ENCODE data around the gene TMEM132C. TPM values are rescaled to one million over a fixed set of nuclear protein-coding genes. Genes with fewer than 3 reads are reported as not detected.

Gene TMEM132C
- total and polyA plus RNA-seq, 2 donors (not counting 3 experiments of a cell fraction or from before 2014, with no cell fraction given), result not detected

DNA sequence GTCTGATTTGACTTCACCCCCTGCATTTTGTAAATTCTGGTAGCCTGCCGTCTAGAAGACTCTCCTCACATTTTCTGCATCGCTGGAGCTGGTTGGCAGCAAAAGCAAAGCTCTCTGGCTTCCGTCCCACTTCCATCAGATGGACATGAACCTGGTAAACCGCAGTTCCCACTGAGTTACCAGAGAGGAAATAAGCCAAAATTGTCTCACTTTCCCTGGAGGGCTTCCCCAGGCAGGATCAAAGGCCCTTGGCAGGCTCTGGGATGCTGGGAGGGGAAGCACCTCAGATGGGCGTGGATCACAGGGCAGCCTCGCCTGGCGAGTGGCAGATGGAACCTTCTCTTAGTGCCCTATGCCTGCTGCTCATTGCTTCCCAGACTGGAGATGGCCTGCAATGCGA is 243.5 kb downstream of the TMEM132C start:
- H3K4me1 ChIP-seq (ENCODE audit: control insufficient read depth, extremely low read depth, insufficient read depth, low read length), result no peaks in the 10 kb centered on the region
- H3K9ac ChIP-seq (replicated peaks; ENCODE audit: extremely low read depth, insufficient read depth, low read length), result no peak overlapping the region
- no peaks in the 10 kb centered on the region for H4K20me1 ChIP-seq (replicated peaks; ENCODE audit: control insufficient read depth, extremely low read depth, insufficient read depth, low read length)
- dilution Hi-C loops (cut with MboI; ENCODE audit: extremely low pct_ligation_motif_present, low sequenced_read_pairs) (no loop called here), intact Hi-C loops (cut with micrococcal nuclease) (no loop called here)
- no peak overlapping the region for H3K4me3 ChIP-seq (replicated peaks in 1 of 3; ENCODE audit: insufficient read depth in 1 of 3, low read depth in 1 of 3, low read length in 3 of 3)
- TF ChIP-seq FOS (IDR thresholded peaks at IDR 0.05; ENCODE audit: borderline replicate concordance, insufficient read depth, low read length), result no peak
- TF ChIP-seq, protein P1, sequence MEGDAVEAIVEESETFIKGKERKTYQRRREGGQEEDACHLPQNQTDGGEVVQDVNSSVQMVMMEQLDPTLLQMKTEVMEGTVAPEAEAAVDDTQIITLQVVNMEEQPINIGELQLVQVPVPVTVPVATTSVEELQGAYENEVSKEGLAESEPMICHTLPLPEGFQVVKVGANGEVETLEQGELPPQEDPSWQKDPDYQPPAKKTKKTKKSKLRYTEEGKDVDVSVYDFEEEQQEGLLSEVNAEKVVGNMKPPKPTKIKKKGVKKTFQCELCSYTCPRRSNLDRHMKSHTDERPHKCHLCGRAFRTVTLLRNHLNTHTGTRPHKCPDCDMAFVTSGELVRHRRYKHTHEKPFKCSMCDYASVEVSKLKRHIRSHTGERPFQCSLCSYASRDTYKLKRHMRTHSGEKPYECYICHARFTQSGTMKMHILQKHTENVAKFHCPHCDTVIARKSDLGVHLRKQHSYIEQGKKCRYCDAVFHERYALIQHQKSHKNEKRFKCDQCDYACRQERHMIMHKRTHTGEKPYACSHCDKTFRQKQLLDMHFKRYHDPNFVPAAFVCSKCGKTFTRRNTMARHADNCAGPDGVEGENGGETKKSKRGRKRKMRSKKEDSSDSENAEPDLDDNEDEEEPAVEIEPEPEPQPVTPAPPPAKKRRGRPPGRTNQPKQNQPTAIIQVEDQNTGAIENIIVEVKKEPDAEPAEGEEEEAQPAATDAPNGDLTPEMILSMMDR (IDR thresholded peaks at IDR 0.05; ENCODE audit: extremely low read depth in 1 of 2, insufficient read depth in 1 of 2, low read depth in 1 of 2, low read length in 2 of 2), result no peak
- no peaks in the 10 kb centered on the region for H3K79me2 ChIP-seq (ENCODE audit: control insufficient read depth, insufficient read depth, low read length)
- DNase-seq (ENCODE audit: low read depth, low spot score) (no peak), FAIRE-seq (no peak)
- H3K36me3 ChIP-seq (ENCODE audit: control insufficient read depth in 2 of 2, extremely low read depth in 1 of 2, insufficient read depth in 2 of 2, low read length in 2 of 2), result no peaks in the 10 kb centered on the region
- no peak overlapping the region for H3K4me2 ChIP-seq (ENCODE audit: insufficient read depth, low read length)
- BruUV-seq (replicated peaks), result no TSS peak
- no peaks in the 10 kb centered on the region for H3K9me1 ChIP-seq (replicated peaks; ENCODE audit: control insufficient read depth, extremely low read depth, insufficient read depth, low read length)
- H3K27me3 ChIP-seq (ENCODE audit: control insufficient read depth in 2 of 2, insufficient read depth in 2 of 2, low read length in 2 of 2), result no peaks in the 10 kb centered on the region
- no peak overlapping the region for H3K27ac ChIP-seq (ENCODE audit: insufficient read depth, low read depth, low read length)
- H3K9me3 ChIP-seq (replicated peaks; ENCODE audit: control insufficient read depth, insufficient read depth, low read length), result peaks cover 16% of the 10 kb centered on the region
- POLR2A ChIA-PET, result no interaction called here
- H2AFZ ChIP-seq (ENCODE audit: low read depth, low read length), result no peak overlapping the region
- CTCF ChIA-PET, result no interaction called here

DNA sequence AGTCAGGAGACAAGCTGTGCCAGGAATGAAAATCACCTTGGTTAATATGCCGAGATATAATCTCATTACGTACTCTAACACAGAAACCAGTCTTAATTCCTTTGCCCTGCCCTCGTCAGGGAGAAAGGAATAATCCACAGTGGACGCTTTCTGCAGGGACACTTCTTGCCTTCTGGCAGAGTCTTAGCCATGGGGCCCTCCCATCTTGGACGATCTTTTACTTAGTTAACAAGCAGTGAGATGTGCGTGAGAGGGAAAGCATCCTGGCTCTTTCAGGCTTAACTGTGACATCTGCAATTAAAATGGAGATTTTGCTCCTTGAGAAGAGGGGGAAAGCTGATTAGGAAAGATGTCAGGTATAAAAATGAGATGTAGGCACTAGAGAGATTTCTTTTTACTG is 246.4 kb downstream of the TMEM132C start:
- no TSS peak for BruUV-seq (replicated peaks)
- H3K9me1 ChIP-seq (replicated peaks; ENCODE audit: control insufficient read depth, extremely low read depth, insufficient read depth, low read length), result no peaks in the 10 kb centered on the region
- POLR2A ChIA-PET, result no interaction called here
- H2AFZ ChIP-seq (ENCODE audit: low read depth, low read length), result no peak overlapping the region
- H3K79me2 ChIP-seq (ENCODE audit: control insufficient read depth, insufficient read depth, low read length), result no peaks in the 10 kb centered on the region
- TF ChIP-seq, protein P2, sequence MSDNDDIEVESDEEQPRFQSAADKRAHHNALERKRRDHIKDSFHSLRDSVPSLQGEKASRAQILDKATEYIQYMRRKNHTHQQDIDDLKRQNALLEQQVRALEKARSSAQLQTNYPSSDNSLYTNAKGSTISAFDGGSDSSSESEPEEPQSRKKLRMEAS (IDR thresholded peaks at IDR 0.05; ENCODE audit: insufficient read depth, insufficient read length), result no peak
- TF ChIP-seq POLR2AphosphoS5 (IDR thresholded peaks at IDR 0.05; ENCODE audit: insufficient read depth, low read depth, low read length) (no peak), POLR2A (IDR thresholded peaks at IDR 0.05; ENCODE audit: low read depth, low read length) (no peak), EZH2 (IDR thresholded peaks at IDR 0.05; ENCODE audit: borderline replicate concordance, low read depth, low read length, severe bottlenecking) (no peak), FOS (IDR thresholded peaks at IDR 0.05; ENCODE audit: borderline replicate concordance, insufficient read depth, low read length) (no peak), JUN (IDR thresholded peaks at IDR 0.05; ENCODE audit: borderline replicate concordance, insufficient read depth, insufficient read length, low read depth) (no peak), MYC (IDR thresholded peaks at IDR 0.05; ENCODE audit: low read depth, low read length) (no peak), GATA2 (IDR thresholded peaks at IDR 0.05; ENCODE audit: insufficient read depth, insufficient read length, low read depth, low read length) (no peak)
- TF ChIP-seq, protein P1 (IDR thresholded peaks at IDR 0.05; ENCODE audit: extremely low read depth in 1 of 2, insufficient read depth in 1 of 2, low read depth in 1 of 2, low read length in 2 of 2), result no peak
- DNase-seq (ENCODE audit: low read depth, low spot score), result no peak
- no peaks in the 10 kb centered on the region for H3K4me1 ChIP-seq (ENCODE audit: control insufficient read depth, extremely low read depth, insufficient read depth, low read length)
- no peak overlapping the region for H3K4me3 ChIP-seq (replicated peaks in 1 of 3; ENCODE audit: insufficient read depth in 1 of 3, low read depth in 1 of 3, low read length in 3 of 3)
- FAIRE-seq, result no peak
- no peak overlapping the region for H3K27ac ChIP-seq (ENCODE audit: insufficient read depth, low read depth, low read length)
- dilution Hi-C loops (cut with MboI; ENCODE audit: extremely low pct_ligation_motif_present, low sequenced_read_pairs), result no loop called here
- no peak overlapping the region for H3K4me2 ChIP-seq (ENCODE audit: insufficient read depth, low read length)
- intact Hi-C loops (cut with micrococcal nuclease), result no loop called here
- H3K27me3 ChIP-seq (ENCODE audit: control insufficient read depth in 2 of 2, insufficient read depth in 2 of 2, low read length in 2 of 2), result no peaks in the 10 kb centered on the region
- H3K36me3 ChIP-seq (ENCODE audit: control insufficient read depth in 2 of 2, extremely low read depth in 1 of 2, insufficient read depth in 2 of 2, low read length in 2 of 2), result no peaks in the 10 kb centered on the region
- no peaks in the 10 kb centered on the region for H4K20me1 ChIP-seq (replicated peaks; ENCODE audit: control insufficient read depth, extremely low read depth, insufficient read depth, low read length)
- peaks cover 16% of the 10 kb centered on the region for H3K9me3 ChIP-seq (replicated peaks; ENCODE audit: control insufficient read depth, insufficient read depth, low read length)
- no peak overlapping the region for H3K9ac ChIP-seq (replicated peaks; ENCODE audit: extremely low read depth, insufficient read depth, low read length)
- CTCF ChIA-PET, result no interaction called here

Measured in endothelial cell of umbilical vein (primary cell).